WERI-Rb-1 (cell line): ENCODE data around the gene NT5C3A.

Experiments
- DNase-seq: peaks from one replicate; pipeline ENCODE4 v3.0.0-alpha.2; 2020
- H3K27ac ChIP-seq: fragments of 250-450 bp; sonication (Bioruptor Pico); 2 replicates; pipeline ENCODE4 v1.5.1; 2020; ENCODE audit warnings: mild to moderate bottlenecking, moderate library complexity
- H3K27me3 ChIP-seq: fragments of 250-450 bp; sonication (Bioruptor Pico); 2 replicates; pipeline ENCODE4 v1.5.1; 2021; ENCODE audit warnings: mild to moderate bottlenecking, low read depth, moderate library complexity; ENCODE audit not compliant: insufficient read depth, severe bottlenecking
- H3K36me3 ChIP-seq: fragments of 250-450 bp; sonication (Bioruptor Pico); 2 replicates; pipeline ENCODE4 v1.5.1; 2020; ENCODE audit warnings: mild to moderate bottlenecking, moderate library complexity
- H3K4me3 ChIP-seq: 2 replicates; pipeline ENCODE4 v1.5.1; 2011; ENCODE audit warnings: low read depth, mild to moderate bottlenecking, control low read depth, low read length
- H3K9me3 ChIP-seq: fragments of 250-450 bp; sonication (Bioruptor Pico); 2 replicates; pipeline ENCODE4 v1.5.1; 2021; ENCODE audit warnings: mild to moderate bottlenecking, moderate library complexity; ENCODE audit not compliant: severe bottlenecking
- CTCF ChIP-seq: IDR thresholded peaks from 2 replicates; pipeline ENCODE4 v1.5.1; 2011; ENCODE audit warnings: low read depth, mild to moderate bottlenecking, control low read depth, inconsistent platforms, low read length

The NT5C3A gene

GRCh38 chr7:33091641-33092191 lies 29.1 kb upstream of the NT5C3A start:
- Histone ChIP-seq H3K9me3 (no peaks in the 10 kb centered on the region), H3K36me3 (peaks cover 24% of the 10 kb centered on the region), H3K27me3 (no peaks in the 10 kb centered on the region), H3K27ac (no peak overlapping the region), H3K4me3 (no peak overlapping the region)
- DNase-seq: no peak
- 0 out of 2 replicates have a peak, but pooled peaks have one; percentile 15 for TF ChIP-seq CTCF

GRCh38 chr7:33091111-33091531 lies 28.5 kb upstream of the NT5C3A start:
- TF ChIP-seq CTCF: no peak
- Histone ChIP-seq H3K4me3 (no peak overlapping the region), H3K27ac (no peak overlapping the region), H3K9me3 (no peaks in the 10 kb centered on the region), H3K27me3 (no peaks in the 10 kb centered on the region), H3K36me3 (peaks cover 20% of the 10 kb centered on the region)
- no peak for DNase-seq

GRCh38 chr7:33089142-33089541 lies 26.6 kb upstream of the NT5C3A start:
- TF ChIP-seq CTCF: no peak
- Histone ChIP-seq H3K9me3 (no peaks in the 10 kb centered on the region), H3K27ac (no peak overlapping the region), H3K27me3 (no peaks in the 10 kb centered on the region), H3K36me3 (peaks cover 5% of the 10 kb centered on the region), H3K4me3 (no peak overlapping the region)
- no peak for DNase-seq

- TF ChIP-seq CTCF: no peak
- H3K27me3 ChIP-seq: no peaks in the 10 kb centered on the region
- H3K27ac ChIP-seq: no peak overlapping the region
- H3K4me3 ChIP-seq: no peak overlapping the region
- H3K36me3 ChIP-seq: no peaks in the 10 kb centered on the region
- H3K9me3 ChIP-seq: no peaks in the 10 kb centered on the region
- no peak for DNase-seq
Measured at GRCh38 chr7:33087858-33088257, 25.3 kb upstream of the NT5C3A start.

- Histone ChIP-seq H3K9me3 (no peaks in the 10 kb centered on the region), H3K4me3 (no peak overlapping the region), H3K27ac (no peak overlapping the region), H3K27me3 (no peaks in the 10 kb centered on the region), H3K36me3 (no peaks in the 10 kb centered on the region)
- TF ChIP-seq CTCF: no peak
- DNase-seq: no peak
Measured at GRCh38 chr7:33087356-33087755, 24.8 kb upstream of the NT5C3A start.
